Measurements from ENCODE around the gene PRELID2.
A peak's percentile ranks its signal among the peaks of the same experiment; 100 is the strongest.

PRELID2 gene

GRCh38 chr5:145715412-145715811 is 119.7 kb downstream of the PRELID2 start:
- DNase-seq (ENCODE audit: low spot score) (no peak), ATAC-seq (ENCODE audit: low read depth) (no peak)
- no peaks in the 10 kb centered on the region for H3K9me3 ChIP-seq (ENCODE audit: severe bottlenecking)
- no peak overlapping the region for H3K4me3 ChIP-seq (ENCODE audit: severe bottlenecking)
- no peak for TF ChIP-seq CTCF (IDR thresholded peaks at IDR 0.05; ENCODE audit: poor library complexity, severe bottlenecking)
- no peaks in the 10 kb centered on the region for H3K4me1 ChIP-seq (ENCODE audit: insufficient read depth, poor library complexity, severe bottlenecking)
- no peak overlapping the region for H3K27ac ChIP-seq (ENCODE audit: poor library complexity, severe bottlenecking)
- H3K27me3 ChIP-seq (ENCODE audit: insufficient read depth, poor library complexity, severe bottlenecking) = no peaks in the 10 kb centered on the region
- H3K36me3 ChIP-seq (ENCODE audit: low read depth) = no peaks in the 10 kb centered on the region

- DNase-seq (ENCODE audit: low spot score) = no peak
- no peak overlapping the region for H3K27ac ChIP-seq (ENCODE audit: poor library complexity, severe bottlenecking)
- no peaks in the 10 kb centered on the region for H3K36me3 ChIP-seq (ENCODE audit: low read depth)
- TF ChIP-seq CTCF (IDR thresholded peaks at IDR 0.05; ENCODE audit: poor library complexity, severe bottlenecking) = no peak
- no peaks in the 10 kb centered on the region for H3K4me1 ChIP-seq (ENCODE audit: insufficient read depth, poor library complexity, severe bottlenecking)
- H3K9me3 ChIP-seq (ENCODE audit: severe bottlenecking) = no peaks in the 10 kb centered on the region
- no peak overlapping the region for H3K4me3 ChIP-seq (ENCODE audit: severe bottlenecking)
- ATAC-seq (ENCODE audit: low read depth) = no peak
- H3K27me3 ChIP-seq (ENCODE audit: insufficient read depth, poor library complexity, severe bottlenecking) = no peaks in the 10 kb centered on the region
Observed at GRCh38 chr5:145712245-145712644, 122.9 kb downstream of the PRELID2 start.

- TF ChIP-seq CTCF (IDR thresholded peaks at IDR 0.05; ENCODE audit: poor library complexity, severe bottlenecking) = no peak
- H3K9me3 ChIP-seq (ENCODE audit: severe bottlenecking) = no peaks in the 10 kb centered on the region
- ATAC-seq (ENCODE audit: low read depth) = 0 out of 3 replicates have a peak, but pooled peaks have one; percentile 14
Observed at GRCh38 chr5:145711417-145711816, 123.7 kb downstream of the PRELID2 start.

More at GRCh38 chr5:145711417-145711816, 123.7 kb downstream of the PRELID2 start:
- Histone ChIP-seq H3K36me3 (ENCODE audit: low read depth) (no peaks in the 10 kb centered on the region), H3K27me3 (ENCODE audit: insufficient read depth, poor library complexity, severe bottlenecking) (no peaks in the 10 kb centered on the region), H3K4me3 (ENCODE audit: severe bottlenecking) (no peak overlapping the region), H3K27ac (ENCODE audit: poor library complexity, severe bottlenecking) (no peak overlapping the region), H3K4me1 (ENCODE audit: insufficient read depth, poor library complexity, severe bottlenecking) (no peaks in the 10 kb centered on the region)
- no peak for DNase-seq (ENCODE audit: low spot score)
